ENCODE results near the gene LIPH.
A peak's percentile ranks its signal among the peaks of the same experiment; 100 is the strongest.
"Not testable (repeated sequence)": the region's sequence is repeated elsewhere in the genome, so short reads cannot be mapped to it uniquely, and the experiment has no call there.

LIPH gene

DNA sequence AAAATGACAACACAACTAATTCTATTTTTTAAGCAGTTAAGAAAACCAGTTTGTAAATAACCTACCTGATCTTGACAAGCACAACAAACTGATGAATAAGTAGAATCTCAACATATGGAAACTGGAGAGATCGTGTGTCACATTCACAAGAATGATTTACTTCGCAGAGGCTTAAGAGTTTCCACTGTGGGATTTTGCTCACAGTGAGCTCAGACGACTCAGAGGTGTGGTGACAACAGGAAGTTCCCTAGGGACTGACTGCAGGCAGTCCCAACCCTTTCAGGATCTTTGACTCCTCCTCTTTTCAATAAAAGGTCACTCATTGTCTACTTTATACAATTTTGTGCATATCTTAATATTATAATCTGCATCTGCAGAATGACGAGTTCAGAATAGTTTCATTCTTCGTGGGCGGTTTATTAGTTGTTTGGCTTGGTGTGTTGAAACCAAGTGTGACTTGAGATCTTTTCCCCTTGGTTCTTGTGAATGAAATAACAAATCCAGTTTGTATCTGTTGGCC, at the start of gene LIPH:
TSS of gene LIPH (minus strand) at position 231 of the 520 bp plus-strand sequence. CDS start at position 114, 117 bp downstream.
- FAIRE-seq (no peak), DNase-seq (ENCODE audit: insufficient read length, low spot score) (peak; percentile 45)

DNA sequence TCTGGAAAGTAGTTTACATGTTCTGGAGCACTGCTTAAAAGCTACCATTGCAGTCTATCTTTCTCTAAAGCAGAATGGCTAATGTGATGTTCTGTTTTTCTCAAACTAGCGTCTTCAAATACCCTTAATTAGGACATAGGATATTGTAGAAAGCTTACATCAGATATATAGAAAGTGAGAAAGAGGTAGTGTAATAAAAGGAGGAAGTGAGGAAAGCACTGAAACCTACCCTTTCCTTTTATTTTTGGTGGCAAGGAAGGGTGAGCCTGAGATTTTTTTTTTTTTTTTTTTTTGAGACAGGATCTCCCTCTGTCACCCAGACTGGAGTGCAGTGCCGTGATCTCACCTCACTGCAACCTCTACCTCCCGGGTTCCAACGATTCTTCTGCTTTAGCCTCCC, 43.1 kb upstream of the LIPH start:
- no peak for DNase-seq (ENCODE audit: insufficient read length, low spot score)

DNA sequence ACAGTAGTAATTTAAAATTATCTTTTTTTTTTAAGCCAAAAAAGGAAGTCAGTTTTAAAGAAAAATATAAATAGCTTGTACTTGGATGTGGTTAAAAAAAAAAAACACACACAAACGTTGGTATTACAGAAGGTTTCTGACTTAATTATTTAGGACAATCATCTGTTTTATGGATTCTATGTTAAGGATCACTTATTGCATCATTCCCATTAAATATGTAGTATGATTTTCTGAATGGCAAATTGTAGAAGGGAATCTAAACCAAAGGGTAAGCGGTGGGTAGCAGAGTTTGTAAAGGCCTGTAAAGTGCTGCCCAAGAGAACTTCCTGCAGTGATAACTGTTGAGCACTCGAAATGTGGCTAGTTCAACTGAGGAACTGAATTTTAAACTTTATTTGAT, 41.7 kb upstream of the LIPH start:
- FAIRE-seq (no peak), DNase-seq (ENCODE audit: insufficient read length, low spot score) (no peak)

More for the DNA sequence above, 43.1 kb upstream of the LIPH start:
- no peak for FAIRE-seq

DNA sequence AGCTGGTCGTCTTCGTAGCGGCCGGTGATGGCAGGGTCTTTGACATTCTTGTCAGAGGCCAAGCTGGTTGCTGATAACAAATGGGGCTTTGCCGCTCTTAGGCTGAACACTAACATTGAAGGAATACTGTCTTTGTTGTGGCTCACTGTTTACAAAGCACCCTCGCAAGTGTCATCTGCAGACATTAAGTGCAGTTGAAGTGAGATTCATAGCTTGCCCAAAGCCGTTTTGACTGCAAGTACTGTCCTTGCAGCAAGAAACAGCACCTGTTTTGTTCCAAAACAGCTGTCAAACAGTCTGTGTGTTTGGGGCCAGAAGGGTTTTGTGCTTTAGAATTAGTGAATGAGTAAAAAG, 34.3 kb upstream of the LIPH start:
- no peak for FAIRE-seq
- no peak for DNase-seq (ENCODE audit: insufficient read length, low spot score)

DNA sequence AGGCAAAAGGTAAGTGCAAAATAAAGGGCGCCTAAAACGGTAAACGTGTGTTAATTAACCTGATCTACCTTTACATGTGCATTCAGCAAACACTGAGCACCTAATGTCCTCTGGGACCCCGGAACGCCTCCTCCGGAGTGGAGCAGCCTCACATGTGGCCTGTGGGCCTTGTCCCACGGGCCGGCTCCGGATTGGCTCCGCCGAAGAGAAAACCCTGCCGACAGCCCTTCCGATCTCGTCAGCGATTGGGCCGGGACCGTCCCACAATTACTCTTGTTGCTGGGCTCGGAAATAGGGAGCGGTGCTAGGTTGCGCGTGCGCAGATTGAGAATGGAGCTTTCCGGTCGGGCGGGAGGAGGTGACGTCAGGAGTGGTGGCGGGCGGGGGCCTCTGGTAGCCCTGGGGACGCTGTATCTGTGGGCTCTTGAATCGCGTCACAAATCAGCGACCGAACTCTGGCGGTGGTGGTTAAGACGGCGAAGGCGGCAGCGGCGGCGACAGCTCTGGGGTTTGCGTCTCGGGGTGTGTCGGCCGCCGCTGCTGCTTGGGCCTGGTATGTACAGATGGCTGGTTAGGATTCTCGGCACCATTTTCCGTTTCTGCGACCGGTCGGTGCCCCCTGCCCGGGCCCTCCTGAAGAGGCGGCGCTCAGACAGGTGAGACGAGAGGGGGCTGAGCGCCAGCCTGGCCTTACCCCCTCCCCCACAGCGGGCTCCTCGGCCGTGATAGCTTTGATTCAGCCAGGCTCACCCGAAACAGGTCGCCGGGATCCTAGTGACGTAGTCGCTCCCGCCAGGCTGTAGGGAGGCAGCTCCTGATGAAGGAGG, 33.7 kb upstream of the LIPH start, which contains the start of gene SENP2:
TSS of gene SENP2 (plus strand) at position 437 of the 827 bp plus-strand sequence. CDS start at position 556, 119 bp downstream.
- FAIRE-seq (peak; percentile 76), DNase-seq (ENCODE audit: insufficient read length, low spot score) (peak; percentile 99)

DNA sequence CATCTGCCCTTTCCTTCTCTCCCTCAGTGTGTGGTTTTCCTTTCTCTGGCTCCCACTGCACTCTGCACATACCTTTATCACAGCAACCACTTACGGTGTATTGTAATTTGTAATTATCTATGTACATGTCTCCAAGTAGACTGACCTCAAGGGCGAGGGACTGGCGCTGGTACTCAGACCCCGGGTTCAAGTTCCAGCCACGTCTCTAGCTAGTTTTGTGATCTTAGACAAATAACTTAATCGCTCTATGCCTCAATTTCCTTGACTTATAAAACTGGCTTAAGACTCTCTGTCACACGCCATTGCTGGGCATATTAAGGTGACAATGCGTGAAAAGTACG, 33.1 kb upstream of the LIPH start:
- FAIRE-seq = no peak
- DNase-seq (ENCODE audit: insufficient read length, low spot score) = no peak

DNA sequence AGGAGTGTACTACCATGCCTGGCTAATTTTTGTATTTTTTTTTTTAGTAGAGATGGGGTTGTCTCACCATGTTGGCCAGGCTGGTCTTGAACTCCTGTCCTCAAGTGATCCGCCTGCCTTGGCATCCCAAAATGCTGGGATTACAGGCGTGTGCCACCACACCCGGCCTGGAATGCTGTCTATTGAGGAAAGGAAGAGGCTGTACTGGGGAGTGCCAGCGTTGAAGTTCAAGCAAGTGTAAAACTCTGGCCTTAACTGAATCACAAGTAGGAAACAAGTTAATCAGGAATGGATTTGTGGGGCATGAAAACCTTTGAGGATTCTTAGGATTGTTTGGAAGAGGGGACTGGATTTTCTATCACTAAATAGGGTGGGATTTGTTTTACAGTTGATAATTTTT, 32.3 kb upstream of the LIPH start:
- DNase-seq (ENCODE audit: insufficient read length, low spot score) (no peak), FAIRE-seq (no peak)

DNA sequence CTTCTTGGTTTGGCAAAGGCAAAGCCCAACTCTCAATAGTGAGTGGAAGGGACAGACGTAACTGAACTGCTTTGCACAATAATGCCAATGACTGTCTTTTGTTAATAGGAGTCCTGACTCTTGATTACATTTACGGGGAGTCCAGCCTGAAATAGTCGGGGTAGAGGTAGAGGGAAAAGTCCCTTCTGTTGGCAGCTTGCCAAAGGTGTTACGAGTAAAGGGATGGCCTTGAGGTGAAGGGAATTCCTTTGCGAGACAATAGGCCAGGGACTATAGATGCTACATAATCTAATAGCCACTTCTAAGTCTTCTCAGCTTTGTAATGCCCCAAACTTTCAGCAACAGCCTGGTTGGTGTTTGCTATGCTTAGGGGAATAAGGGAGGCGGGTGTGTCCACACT, 31.5 kb upstream of the LIPH start:
- FAIRE-seq (no peak), DNase-seq (ENCODE audit: insufficient read length, low spot score) (no peak)

DNA sequence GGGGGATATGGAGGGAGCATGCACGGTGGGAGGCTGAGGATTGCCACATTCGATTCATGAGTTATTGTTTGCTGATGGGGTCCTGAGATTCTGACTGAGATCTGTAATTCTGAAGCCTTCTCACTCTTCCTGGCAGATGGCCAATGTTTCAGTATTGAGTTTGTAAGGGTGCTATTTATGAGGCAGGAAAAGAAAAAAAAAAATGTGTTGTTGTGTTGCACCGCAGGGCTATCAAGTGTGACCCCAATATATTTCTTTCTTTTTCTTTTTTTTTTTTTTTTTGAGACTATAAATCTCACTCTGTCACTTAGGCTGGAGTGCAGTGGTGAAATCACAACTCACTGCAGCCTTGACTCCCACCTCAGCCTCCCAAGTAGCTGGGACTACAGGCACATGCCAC, 30.5 kb upstream of the LIPH start:
- no peak for DNase-seq (ENCODE audit: insufficient read length, low spot score)
- no peak for FAIRE-seq

DNA sequence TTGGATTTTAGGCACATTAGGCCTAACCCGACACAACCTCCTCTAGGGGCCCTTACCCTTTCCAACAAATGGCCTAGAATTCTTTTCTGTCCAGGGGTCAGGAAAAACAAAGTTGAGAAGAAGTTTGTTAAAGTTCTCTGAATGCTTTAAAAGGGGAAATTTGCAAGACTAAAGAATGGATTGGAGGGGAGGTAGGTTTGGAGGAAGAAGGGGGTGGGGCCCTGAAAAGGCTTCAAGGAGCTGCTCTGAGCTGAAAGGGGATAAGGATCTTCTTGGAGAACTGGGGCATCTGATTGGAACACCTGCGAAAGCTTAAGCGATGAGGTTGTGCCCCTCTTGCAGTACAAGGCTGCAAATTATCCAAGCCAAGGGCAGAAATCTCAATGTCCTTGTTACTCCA, 29.8 kb upstream of the LIPH start:
- no peak for DNase-seq (ENCODE audit: insufficient read length, low spot score)
- FAIRE-seq = no peak

DNA sequence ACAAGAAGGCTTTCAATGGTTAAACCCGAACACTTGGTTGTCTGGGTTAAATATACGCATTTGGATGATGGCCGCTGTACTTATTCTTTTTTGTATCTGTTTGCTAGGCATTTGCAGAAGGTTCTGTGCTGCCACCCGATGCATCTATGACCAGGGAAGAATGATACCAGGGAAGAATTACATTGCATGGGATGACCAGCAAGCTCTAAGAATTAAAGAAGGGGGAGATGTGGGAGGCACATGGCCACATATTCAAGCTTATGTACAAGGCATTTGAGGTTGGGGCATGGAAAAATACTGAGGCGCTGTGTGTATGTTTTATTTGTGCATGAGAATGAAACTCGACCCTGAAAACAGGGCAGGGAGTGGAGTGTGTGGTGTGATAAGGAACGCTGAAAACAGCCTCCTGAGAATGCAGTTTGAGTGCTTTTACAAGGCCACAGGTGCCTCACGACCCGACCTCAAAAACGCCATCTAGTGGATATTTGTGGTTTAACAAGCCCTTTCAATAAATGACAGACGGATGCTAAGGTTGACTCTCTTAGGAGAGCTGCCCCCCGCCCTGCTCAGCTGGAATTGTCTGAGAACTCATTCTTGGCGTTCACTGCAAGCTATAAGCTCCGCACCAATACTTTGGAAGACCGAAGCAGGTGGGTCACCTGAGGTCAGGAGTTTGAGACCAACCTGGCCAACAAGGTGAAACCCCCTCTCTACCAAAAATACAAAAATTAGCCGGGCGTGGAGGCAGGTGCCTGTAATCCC, 22.9 kb upstream of the LIPH start:
- FAIRE-seq; DNase-seq (ENCODE audit: insufficient read length, low spot score): not testable (repeated sequence)

DNA sequence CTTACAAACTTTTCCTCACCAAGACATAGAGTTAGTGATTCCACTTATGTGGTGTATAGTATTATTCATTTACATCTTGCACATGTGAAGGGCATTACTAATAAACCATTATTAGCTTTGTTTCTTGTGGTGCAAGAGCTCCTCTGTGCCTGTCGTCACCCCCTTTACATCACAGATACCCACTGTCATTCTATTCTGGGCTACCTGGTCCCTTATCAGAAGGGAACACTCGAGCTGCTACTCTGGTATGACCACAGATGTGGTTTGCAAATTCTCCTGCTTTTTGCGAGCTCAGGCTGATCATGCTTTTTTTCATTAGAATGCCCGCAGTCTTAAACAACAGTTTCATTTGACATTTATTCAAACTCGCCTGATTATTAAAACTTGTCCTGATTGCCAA, 19.8 kb upstream of the LIPH start:
- DNase-seq (ENCODE audit: insufficient read length, low spot score) (no peak), FAIRE-seq (no peak)

DNA sequence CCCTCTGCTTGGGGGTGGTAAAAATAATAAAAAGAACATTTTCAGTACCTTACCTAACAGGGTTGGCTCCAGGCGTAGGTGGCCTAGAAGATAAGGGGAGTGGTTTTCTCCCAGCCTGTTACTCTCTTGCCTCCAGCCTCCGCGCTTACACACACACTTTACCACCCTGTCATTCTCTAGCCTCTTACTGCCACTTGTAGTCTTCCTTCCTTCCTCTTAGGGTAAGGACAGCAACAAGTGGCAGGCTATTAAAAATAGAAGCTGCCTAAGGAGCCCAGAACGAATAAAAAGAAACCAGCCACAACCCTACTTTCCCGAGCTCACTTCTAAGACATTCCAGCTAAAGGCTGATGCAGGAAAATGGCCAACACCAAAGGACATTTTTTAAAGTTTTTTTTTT, 9.6 kb upstream of the LIPH start:
- no peak for DNase-seq (ENCODE audit: insufficient read length, low spot score)
- FAIRE-seq = no peak

DNA sequence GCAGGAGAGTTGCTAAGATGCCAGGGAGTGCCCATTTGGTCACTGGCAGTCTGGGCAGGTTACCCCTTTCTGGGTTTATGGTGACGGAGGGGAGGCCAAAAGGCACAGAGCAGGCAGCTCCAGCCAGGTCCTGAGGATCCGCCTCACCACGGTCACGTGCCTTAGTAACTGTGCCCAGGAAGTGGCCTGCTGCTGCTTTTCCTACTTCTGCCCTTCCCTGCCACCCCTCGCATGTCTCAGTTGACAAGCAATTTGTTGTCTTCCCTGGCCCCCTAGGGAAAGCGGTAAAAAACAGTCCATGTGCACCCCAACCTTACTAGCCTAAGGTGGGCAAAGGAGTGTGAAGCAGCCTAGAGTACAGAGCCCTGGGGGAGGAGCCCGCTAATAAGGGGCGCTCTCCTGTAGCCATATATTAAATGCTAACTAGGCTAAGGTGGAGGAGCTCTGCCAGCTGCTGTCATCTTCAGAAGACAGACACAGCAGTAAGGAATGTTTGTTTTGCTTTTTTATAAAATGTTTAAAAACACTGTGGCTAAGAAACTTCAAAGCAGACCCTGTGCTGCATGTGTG, 9.1 kb upstream of the LIPH start:
- no peak for FAIRE-seq

DNA sequence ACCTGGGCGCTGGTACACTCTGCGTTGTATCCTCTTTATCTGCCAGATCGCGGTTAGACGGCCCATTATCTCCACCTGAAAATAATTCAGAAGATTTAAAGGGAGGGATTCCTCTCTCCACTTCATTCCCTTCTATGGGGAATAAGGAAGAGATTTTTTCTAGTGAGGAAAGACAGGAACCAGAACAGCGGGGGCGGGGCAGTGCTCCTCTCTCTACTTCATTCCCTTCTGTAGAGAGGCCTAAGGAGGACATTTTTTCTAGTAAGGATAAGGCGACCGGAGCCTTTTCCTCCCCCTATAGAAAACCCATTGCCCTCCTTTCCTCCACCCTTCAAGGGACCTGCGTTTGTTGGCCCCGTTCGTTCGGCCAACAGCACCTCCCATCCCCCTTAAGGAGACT, 8.3 kb upstream of the LIPH start:
- FAIRE-seq (no peak), DNase-seq (ENCODE audit: insufficient read length, low spot score) (no peak)

More for the DNA sequence above, 9.1 kb upstream of the LIPH start:
- no peak for DNase-seq (ENCODE audit: insufficient read length, low spot score)

DNA sequence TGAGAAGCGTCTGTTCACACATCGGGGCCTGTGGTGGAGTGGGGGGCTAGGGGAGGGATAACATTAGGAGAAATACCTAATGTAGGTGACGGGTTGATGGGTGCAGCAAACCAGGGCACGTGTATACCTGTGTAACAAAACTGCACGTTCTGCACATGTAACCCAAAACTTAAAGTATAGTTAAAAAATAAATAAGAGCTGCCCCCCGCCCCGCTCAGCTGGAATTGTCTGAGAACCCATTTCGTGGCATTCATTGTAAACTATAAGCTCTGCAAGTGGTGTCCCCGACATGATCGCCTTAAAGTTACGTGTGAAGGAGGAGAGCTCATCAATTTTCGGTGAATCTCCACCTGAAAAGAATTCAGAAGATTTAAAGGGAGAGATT, 7.3 kb upstream of the LIPH start:
- FAIRE-seq (no peak), DNase-seq (ENCODE audit: insufficient read length, low spot score) (no peak)

DNA sequence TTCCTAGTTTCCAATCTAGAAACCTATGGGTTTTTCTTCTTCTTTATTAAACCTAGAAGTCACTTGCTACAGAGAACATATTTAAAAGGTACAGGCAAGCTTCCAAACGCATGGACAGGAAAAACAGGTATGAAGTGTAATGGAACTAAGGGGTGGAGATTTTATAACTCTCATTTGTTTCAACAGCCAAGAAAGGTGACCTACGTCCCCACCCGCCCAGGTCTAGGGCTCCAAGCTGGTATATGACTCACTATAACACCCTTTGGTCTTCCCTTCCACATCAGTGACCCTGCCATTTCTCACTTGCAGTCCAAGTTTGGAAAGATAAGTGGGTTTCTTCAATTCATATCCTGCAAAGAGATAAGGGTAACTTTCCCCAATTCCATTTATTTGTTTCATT, 6.0 kb upstream of the LIPH start:
- DNase-seq (ENCODE audit: insufficient read length, low spot score) (no peak), FAIRE-seq (no peak)

DNA sequence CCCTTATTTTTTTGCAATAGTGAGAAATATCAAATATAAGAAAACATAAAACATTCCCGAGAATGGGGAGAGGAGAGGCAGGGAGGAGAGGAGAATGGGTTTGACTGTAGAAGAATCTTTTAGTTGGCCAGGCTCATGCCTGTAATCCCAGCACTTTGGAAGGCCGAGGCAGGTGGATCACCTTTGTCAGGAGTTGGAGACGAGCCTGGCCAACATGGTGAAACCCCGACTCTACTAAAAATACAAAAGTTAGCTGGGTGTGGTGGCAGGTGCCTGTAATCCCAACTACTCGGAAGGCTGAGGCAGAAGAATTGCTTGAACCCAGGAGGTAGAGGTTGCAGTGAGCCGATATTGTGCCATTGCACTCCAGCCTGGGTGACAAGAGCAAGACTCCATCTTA, 4.3 kb upstream of the LIPH start:
- not testable (repeated sequence) for DNase-seq (ENCODE audit: insufficient read length, low spot score); FAIRE-seq

DNA sequence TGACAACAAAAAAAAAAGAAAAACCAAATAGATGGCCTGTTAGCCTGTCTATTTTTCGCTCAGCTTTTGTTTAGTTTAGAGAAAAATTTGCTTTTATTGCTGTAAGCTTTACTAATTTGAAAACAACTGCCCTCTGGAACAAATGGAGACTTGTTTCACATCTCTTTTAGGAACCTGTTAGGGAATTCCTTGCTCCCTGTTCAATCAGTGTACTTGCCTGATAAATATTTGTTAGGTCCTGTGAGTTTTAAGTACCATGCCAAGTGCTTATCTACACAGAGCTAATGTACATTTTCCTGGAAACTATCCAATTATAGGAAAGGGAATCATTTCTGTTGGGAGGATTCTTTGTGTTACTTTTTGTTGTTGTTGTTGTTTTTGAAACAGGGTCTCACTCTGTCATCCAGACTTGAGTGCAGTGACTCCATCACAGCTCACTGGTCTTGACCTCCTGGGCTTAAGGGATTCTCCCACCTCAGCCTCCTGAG, 3.5 kb upstream of the LIPH start:
- DNase-seq (ENCODE audit: insufficient read length, low spot score) (no peak), FAIRE-seq (no peak)

DNA sequence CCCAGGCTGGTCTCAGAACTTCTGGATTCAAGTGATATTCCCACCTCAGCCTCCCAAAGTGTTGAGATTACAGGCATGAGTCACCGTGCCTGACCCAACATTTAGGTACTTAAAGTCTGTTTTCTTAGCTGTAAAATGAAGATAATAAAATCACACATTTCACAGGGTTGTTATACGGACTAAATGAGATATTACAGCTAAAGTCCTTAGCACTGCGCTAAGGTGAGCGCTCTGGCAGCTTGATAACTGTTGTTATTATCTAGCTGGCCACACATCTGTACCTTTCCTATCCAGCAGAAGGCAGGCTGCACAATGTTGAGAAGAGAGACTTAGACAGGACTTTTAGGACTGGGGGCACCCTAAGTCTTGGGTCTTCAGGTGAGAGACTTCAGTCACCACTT, 2.7 kb upstream of the LIPH start:
- FAIRE-seq (no peak), DNase-seq (ENCODE audit: insufficient read length, low spot score) (no peak)

DNA sequence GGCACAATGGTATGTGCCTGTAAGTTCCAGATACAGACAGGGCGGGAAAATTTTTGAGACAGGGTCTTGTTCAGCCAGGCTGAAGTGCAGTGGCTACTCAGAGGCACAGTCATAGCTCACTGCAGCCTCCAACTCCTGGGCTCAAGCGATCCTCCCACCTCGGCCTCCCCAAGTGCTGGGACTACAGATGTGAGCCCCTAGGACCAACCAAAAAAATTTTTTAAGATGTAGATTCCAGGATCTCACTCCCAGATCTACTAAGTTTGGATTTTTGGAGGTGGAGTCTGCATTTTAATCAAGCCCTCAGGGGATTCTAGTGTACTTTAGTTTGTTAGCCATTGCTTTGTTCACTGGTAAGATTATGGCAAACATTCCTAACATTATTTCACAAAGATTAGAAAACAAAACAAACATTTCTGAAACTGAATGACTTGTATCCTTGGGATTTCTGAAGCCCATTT, 2.7 kb downstream of the LIPH start:
- FAIRE-seq (no peak), DNase-seq (ENCODE audit: insufficient read length, low spot score) (no peak)
